C4-2B (cell line): ENCODE data around the gene IPO9.

Experiments used
- ZFX ChIP-seq: fragments of 450-650 bp; IDR thresholded peaks from 2 replicates; pipeline ENCODE4 v1.6.1; 2017
- TF ChIP-seq, protein P1 (sequence below): fragments of 450-650 bp; conservative IDR thresholded peaks from 2 replicates; pipeline ENCODE4 v1.5.1; 2017; ENCODE audit warnings: mild to moderate bottlenecking

DNA sequence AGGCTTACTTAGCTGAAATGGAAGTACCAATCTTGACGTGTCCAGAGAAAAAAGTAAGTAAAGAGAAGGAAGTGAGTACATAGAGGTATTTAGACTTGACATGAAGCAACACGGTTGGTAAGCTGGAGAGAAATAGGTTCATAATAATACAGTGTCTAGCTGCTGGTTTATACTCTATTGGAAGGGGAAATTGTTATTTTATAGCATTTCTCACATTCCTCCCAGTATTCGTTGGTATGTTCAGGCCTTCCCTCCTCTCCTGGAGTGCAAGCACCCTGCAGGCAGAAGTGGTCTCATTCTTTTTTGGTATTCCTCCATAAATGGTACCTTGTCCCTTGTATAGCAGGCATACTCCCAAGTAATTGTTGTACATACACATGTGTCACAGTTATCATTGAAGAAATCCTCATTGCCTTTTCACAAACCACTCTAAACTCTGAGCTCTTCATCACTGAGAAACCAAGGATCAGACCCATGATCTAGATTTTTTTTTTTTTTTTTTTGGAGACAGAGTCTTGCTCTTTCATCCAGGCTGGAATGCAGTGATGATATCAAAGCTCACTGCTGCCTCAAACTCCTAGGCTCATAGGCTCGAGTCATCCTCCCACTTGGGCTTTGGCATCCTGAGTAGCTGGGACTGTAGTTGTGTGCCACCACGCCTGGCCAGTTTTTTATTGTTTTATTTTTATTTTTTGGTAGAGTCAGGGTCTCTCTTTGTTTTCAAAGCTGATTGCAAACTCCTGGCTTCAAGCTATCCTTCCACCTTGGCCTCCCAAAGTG lies 9.8 kb upstream of the IPO9 start:
- TF ChIP-seq, protein P1, sequence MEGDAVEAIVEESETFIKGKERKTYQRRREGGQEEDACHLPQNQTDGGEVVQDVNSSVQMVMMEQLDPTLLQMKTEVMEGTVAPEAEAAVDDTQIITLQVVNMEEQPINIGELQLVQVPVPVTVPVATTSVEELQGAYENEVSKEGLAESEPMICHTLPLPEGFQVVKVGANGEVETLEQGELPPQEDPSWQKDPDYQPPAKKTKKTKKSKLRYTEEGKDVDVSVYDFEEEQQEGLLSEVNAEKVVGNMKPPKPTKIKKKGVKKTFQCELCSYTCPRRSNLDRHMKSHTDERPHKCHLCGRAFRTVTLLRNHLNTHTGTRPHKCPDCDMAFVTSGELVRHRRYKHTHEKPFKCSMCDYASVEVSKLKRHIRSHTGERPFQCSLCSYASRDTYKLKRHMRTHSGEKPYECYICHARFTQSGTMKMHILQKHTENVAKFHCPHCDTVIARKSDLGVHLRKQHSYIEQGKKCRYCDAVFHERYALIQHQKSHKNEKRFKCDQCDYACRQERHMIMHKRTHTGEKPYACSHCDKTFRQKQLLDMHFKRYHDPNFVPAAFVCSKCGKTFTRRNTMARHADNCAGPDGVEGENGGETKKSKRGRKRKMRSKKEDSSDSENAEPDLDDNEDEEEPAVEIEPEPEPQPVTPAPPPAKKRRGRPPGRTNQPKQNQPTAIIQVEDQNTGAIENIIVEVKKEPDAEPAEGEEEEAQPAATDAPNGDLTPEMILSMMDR, result no peak
- TF ChIP-seq ZFX, result no peak
